Mesothelial cell of epicardium (in vitro differentiated cells): ENCODE data around the gene SLC44A2. TPM values are rescaled to one million over a fixed set of nuclear protein-coding genes. Genes with fewer than 3 reads are reported as not detected.
A peak's percentile ranks its signal among the peaks of the same experiment; 100 is the strongest.

Experiments
- DNase-seq, 2 experiments: peaks; one replicate each; pipeline ENCODE4 v3.0.0; 2021; ENCODE audit warnings: low spot score in 2 of 2; ENCODE audit not compliant: unreplicated experiment in 2 of 2
- H3K27ac Mint-ChIP-seq: 2 replicates; pipeline ENCODE4 v1.8.0; 2021; ENCODE audit warnings: mixed read lengths
- H3K27me3 Mint-ChIP-seq: 2 replicates; pipeline ENCODE4 v1.8.0; 2021; ENCODE audit warnings: low read depth, mixed read lengths
- H3K36me3 Mint-ChIP-seq: 2 replicates; pipeline ENCODE4 v1.8.0; 2021; ENCODE audit warnings: mixed read lengths
- H3K4me1 Mint-ChIP-seq: 2 replicates; pipeline ENCODE4 v1.8.0; 2021; ENCODE audit warnings: mixed read lengths
- H3K4me3 Mint-ChIP-seq: 2 replicates; pipeline ENCODE4 v1.8.0; 2021; ENCODE audit warnings: mild to moderate bottlenecking, moderate library complexity, mixed read lengths
- H3K9me3 Mint-ChIP-seq: 2 replicates; pipeline ENCODE4 v1.8.0; 2021; ENCODE audit warnings: mixed read lengths
- CTCF ChIP-seq: fragments of 200-600 bp; sonication (generic); IDR thresholded peaks from one replicate; pipeline ENCODE4 v1.5.0; 2021; ENCODE audit warnings: antibody characterized with exemption; ENCODE audit not compliant: unreplicated experiment
- total RNA-seq: library from RNA; stranded (reverse); gene quantifications from 3 replicates; pipeline ENCODE4 v1.2.1, GENCODE V29; 2021

Gene SLC44A2
- total RNA-seq, 1 donor from 2014 or later, result 340 TPM

- no peak for TF ChIP-seq CTCF
- no peak for DNase-seq
- Mint-ChIP-seq H3K27me3 (no peaks in the 10 kb centered on the region), H3K36me3 (peaks cover 6% of the 10 kb centered on the region), H3K27ac (peak overlapping the region; percentile 99), H3K4me3 (no peak overlapping the region), H3K9me3 (no peaks in the 10 kb centered on the region), H3K4me1 (peaks cover 17% of the 10 kb centered on the region)
Measured at GRCh38 chr19:10618846-10619245, 6.5 kb upstream of the SLC44A2 start.

- H3K27me3 Mint-ChIP-seq, result no peaks in the 10 kb centered on the region
- DNase-seq, result no peak
- H3K36me3 Mint-ChIP-seq, result peaks cover 3% of the 10 kb centered on the region
Measured at GRCh38 chr19:10620786-10621185, 4.6 kb upstream of the SLC44A2 start.

GRCh38 chr19:10621966-10622365 is 3.4 kb upstream of the SLC44A2 start:
- Mint-ChIP-seq H3K4me3 (no peak overlapping the region), H3K27ac (peak overlapping the region; percentile 78), H3K27me3 (no peaks in the 10 kb centered on the region), H3K36me3 (peaks cover 3% of the 10 kb centered on the region), H3K9me3 (no peaks in the 10 kb centered on the region), H3K4me1 (peaks cover 31% of the 10 kb centered on the region)
- no peak for TF ChIP-seq CTCF
- DNase-seq, result no peak

More at GRCh38 chr19:10620786-10621185, 4.6 kb upstream of the SLC44A2 start:
- Mint-ChIP-seq H3K27ac (peak overlapping the region; percentile 91), H3K9me3 (no peaks in the 10 kb centered on the region), H3K4me1 (peaks cover 25% of the 10 kb centered on the region), H3K4me3 (no peak overlapping the region)
- TF ChIP-seq CTCF, result no peak

GRCh38 chr19:10624585-10624984 is 768 bp upstream of the SLC44A2 start:
- Mint-ChIP-seq H3K4me1 (peaks cover 27% of the 10 kb centered on the region), H3K27me3 (no peaks in the 10 kb centered on the region), H3K36me3 (peaks cover 14% of the 10 kb centered on the region), H3K4me3 (peak overlapping the region; percentile 91), H3K27ac (peak overlapping the region; percentile 96), H3K9me3 (no peaks in the 10 kb centered on the region)
- no peak for TF ChIP-seq CTCF
- DNase-seq, result no peak

GRCh38 chr19:10625762-10626138 is 397 bp downstream of the SLC44A2 start:
- H3K27ac Mint-ChIP-seq, result peak overlapping the region; percentile 99
- H3K9me3 Mint-ChIP-seq, result no peaks in the 10 kb centered on the region
- no peak for TF ChIP-seq CTCF
- H3K4me1 Mint-ChIP-seq, result peaks cover 23% of the 10 kb centered on the region
- DNase-seq, result peak in 1 of 2 experiments; percentile 54
- H3K27me3 Mint-ChIP-seq, result no peaks in the 10 kb centered on the region
- peaks cover 14% of the 10 kb centered on the region for H3K36me3 Mint-ChIP-seq
- peak overlapping the region; percentile 91 for H3K4me3 Mint-ChIP-seq

- Mint-ChIP-seq H3K9me3 (no peaks in the 10 kb centered on the region), H3K36me3 (peaks cover 47% of the 10 kb centered on the region), H3K4me1 (peaks cover 5% of the 10 kb centered on the region), H3K27me3 (no peaks in the 10 kb centered on the region), H3K4me3 (no peak overlapping the region), H3K27ac (no peak overlapping the region)
- no peak for TF ChIP-seq CTCF
- DNase-seq, result no peak
Measured at GRCh38 chr19:10631874-10632273, 6.5 kb downstream of the SLC44A2 start.
